MM.1S (cell line): ENCODE data around the gene RABEP1.

Experiments
- EZH2phosphoT487 ChIP-seq: fragments of 300-600 bp; sonication (generic); IDR thresholded peaks from 2 replicates; pipeline ENCODE4 v1.6.1; 2018; ENCODE audit warnings: antibody characterized with exemption, low read length
- TF ChIP-seq, protein P1 (sequence below): fragments of 300-600 bp; sonication (generic); IDR thresholded peaks from 2 replicates; pipeline ENCODE4 v1.5.1; 2016; ENCODE audit warnings: antibody characterized with exemption, low read length, mixed read lengths

DNA sequence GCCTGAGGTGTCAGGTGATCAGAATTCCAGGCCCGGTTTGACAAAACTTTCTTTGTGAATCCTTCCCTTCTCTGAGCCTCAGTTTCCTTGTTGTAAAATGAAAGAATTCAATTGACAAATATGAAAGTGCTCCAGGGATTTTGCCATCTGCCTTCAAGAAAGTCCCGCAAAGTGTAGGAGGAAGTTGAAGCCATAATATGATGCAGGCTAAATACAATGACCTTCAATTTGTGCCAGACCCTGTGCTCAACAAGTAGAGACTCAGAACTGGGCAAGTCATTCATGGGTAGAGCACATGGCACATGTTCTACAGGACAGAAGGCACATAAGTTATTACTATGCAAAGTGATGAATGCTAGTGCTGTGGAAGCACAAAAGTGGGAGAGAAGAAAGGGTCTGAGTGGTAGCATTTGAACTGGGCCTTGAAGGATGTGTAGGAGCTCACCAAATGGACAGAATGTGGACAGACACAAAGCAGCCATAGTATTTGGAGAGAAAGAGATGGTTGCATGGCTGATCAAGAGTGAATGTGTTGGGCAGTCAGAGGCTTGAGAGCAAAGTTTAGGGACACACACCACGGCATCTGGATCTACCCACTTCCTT lies 45.0 kb upstream of the RABEP1 start:
- no peak for TF ChIP-seq EZH2phosphoT487
- TF ChIP-seq, protein P1, sequence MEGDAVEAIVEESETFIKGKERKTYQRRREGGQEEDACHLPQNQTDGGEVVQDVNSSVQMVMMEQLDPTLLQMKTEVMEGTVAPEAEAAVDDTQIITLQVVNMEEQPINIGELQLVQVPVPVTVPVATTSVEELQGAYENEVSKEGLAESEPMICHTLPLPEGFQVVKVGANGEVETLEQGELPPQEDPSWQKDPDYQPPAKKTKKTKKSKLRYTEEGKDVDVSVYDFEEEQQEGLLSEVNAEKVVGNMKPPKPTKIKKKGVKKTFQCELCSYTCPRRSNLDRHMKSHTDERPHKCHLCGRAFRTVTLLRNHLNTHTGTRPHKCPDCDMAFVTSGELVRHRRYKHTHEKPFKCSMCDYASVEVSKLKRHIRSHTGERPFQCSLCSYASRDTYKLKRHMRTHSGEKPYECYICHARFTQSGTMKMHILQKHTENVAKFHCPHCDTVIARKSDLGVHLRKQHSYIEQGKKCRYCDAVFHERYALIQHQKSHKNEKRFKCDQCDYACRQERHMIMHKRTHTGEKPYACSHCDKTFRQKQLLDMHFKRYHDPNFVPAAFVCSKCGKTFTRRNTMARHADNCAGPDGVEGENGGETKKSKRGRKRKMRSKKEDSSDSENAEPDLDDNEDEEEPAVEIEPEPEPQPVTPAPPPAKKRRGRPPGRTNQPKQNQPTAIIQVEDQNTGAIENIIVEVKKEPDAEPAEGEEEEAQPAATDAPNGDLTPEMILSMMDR = no peak
